IMR-90 (cell line): ENCODE measurements around the gene RAD51B. TPM values are rescaled to one million over a fixed set of nuclear protein-coding genes. Genes with fewer than 3 reads are reported as not detected.

Experiments used
- ATAC-seq: fragments of 200-7000 bp; cut with Tn5 transposase; 2 replicates; pipeline ENCODE4 v1.9.1; 2020; ENCODE audit warnings: low read depth, mild to moderate bottlenecking, moderate library complexity
- BruUV-seq: library from RNA; stranded (reverse); fragments of 400-500 nt; replicated peaks from 2 replicates; lab custom pipeline; 2021; lab: Mats Ljungman, UMichigan
- CTCF ChIA-PET: fragments of 300-600 bp; formaldehyde crosslinking; extraction: SDS; loops from one replicate; lab custom pipeline; 2021; ENCODE audit warnings: antibody characterized with exemption; lab: Yijun Ruan, JAX
- POLR2A ChIA-PET: fragments of 300-600 bp; sonication (Branson Sonifier 250); formaldehyde crosslinking; loops from one replicate; lab custom pipeline; 2022; ENCODE audit warnings: antibody characterized with exemption; ENCODE audit not compliant: unreplicated experiment; lab: Charles Lee
- DNase-seq: peaks from one replicate; pipeline ENCODE4 v3.0.0; 2013
- H2AFZ ChIP-seq: replicated peaks from 2 replicates; pipeline ENCODE3; 2013; ENCODE audit warnings: low read length, mild to moderate bottlenecking; ENCODE audit not compliant: poor library complexity
- H2AK5ac ChIP-seq: 2 replicates; pipeline ENCODE4 v1.6.1; 2013; ENCODE audit warnings: low read depth, low read length, inconsistent platforms
- H2AK9ac ChIP-seq: replicated peaks from 2 replicates; pipeline ENCODE3; 2013; ENCODE audit warnings: mild to moderate bottlenecking, low read depth, low read length, moderate library complexity; ENCODE audit not compliant: poor library complexity
- H2BK120ac ChIP-seq: 2 replicates; pipeline ENCODE4 v1.6.1; 2013; ENCODE audit warnings: low read depth, low read length, inconsistent platforms
- H2BK15ac ChIP-seq: 3 replicates; pipeline ENCODE4 v1.6.1; 2013; ENCODE audit warnings: low read depth, low read length, inconsistent platforms
- H2BK20ac ChIP-seq: 2 replicates; pipeline ENCODE4 v1.6.1; 2013; ENCODE audit warnings: low read depth, mild to moderate bottlenecking, inconsistent platforms, low read length, moderate library complexity
- H2BK5ac ChIP-seq: 2 replicates; pipeline ENCODE4 v1.6.1; 2013; ENCODE audit warnings: mild to moderate bottlenecking, low read depth, low read length, inconsistent platforms; ENCODE audit not compliant: poor library complexity, severe bottlenecking
- H3K14ac ChIP-seq: replicated peaks from 2 replicates; pipeline ENCODE4 v1.6.1; 2013; ENCODE audit warnings: low read depth, low read length, inconsistent platforms
- H3K18ac ChIP-seq: 2 replicates; pipeline ENCODE4 v1.6.1; 2013; ENCODE audit warnings: low read depth, low read length, control low read depth
- H3K23ac ChIP-seq: 2 replicates; pipeline ENCODE4 v1.6.1; 2013; ENCODE audit warnings: low read depth, low read length, inconsistent platforms
- H3K27ac ChIP-seq: 2 replicates; pipeline ENCODE4 v1.5.1; 2013; ENCODE audit warnings: mild to moderate bottlenecking, control low read depth, low read length; ENCODE audit not compliant: insufficient read depth
- H3K27me3 ChIP-seq: 2 replicates; pipeline ENCODE4 v1.6.1; 2013; ENCODE audit warnings: low read length; ENCODE audit not compliant: control insufficient read depth, insufficient read depth
- H3K36me3 ChIP-seq: 2 replicates; pipeline ENCODE4 v1.6.1; 2013; ENCODE audit warnings: low read length, mixed read lengths; ENCODE audit not compliant: control insufficient read depth, insufficient read depth
- H3K4ac ChIP-seq: 2 replicates; pipeline ENCODE4 v1.6.1; 2013; ENCODE audit warnings: low read depth, low read length, inconsistent platforms
- H3K4me1 ChIP-seq: 2 replicates; pipeline ENCODE4 v1.6.1; 2013; ENCODE audit warnings: low read length, mixed read lengths; ENCODE audit not compliant: control insufficient read depth, insufficient read depth
- H3K4me2 ChIP-seq: 2 replicates; pipeline ENCODE4 v1.6.1; 2013; ENCODE audit warnings: low read depth, mild to moderate bottlenecking, control low read depth, low read length, moderate library complexity
- H3K4me3 ChIP-seq: 2 replicates; pipeline ENCODE4 v1.5.1; 2013; ENCODE audit warnings: low read depth, mild to moderate bottlenecking, control low read depth, low read length, moderate library complexity; ENCODE audit not compliant: insufficient read depth
- H3K56ac ChIP-seq: 2 replicates; pipeline ENCODE4 v1.6.1; 2013; ENCODE audit warnings: low read length, inconsistent platforms; ENCODE audit not compliant: insufficient read depth; ENCODE audit errors: extremely low read depth
- H3K79me1 ChIP-seq, 2 experiments: 2 replicates each; pipeline ENCODE4 v1.6.1; 2013; ENCODE audit warnings: low read length in 2 of 2, inconsistent platforms in 1 of 2, low read depth in 1 of 2
- H3K9ac ChIP-seq: 2 replicates; pipeline ENCODE4 v1.6.1; 2013; ENCODE audit warnings: low read depth, low read length, control low read depth
- H3K9me1 ChIP-seq: 2 replicates; pipeline ENCODE4 v1.6.1; 2013; ENCODE audit warnings: low read length, inconsistent platforms; ENCODE audit not compliant: insufficient read depth
- H3K9me3 ChIP-seq: 2 replicates; pipeline ENCODE4 v1.6.1; 2013; ENCODE audit warnings: low read length; ENCODE audit not compliant: control insufficient read depth, insufficient read depth
- H4K20me1 ChIP-seq: 2 replicates; pipeline ENCODE4 v1.6.1; 2013; ENCODE audit warnings: low read length, inconsistent platforms; ENCODE audit not compliant: insufficient read depth
- H4K5ac ChIP-seq: 2 replicates; pipeline ENCODE4 v1.6.1; 2013; ENCODE audit warnings: mild to moderate bottlenecking, low read depth, low read length, control low read depth
- H4K8ac ChIP-seq, 2 experiments: 2 replicates each; pipeline ENCODE4 v1.6.1; 2013; ENCODE audit warnings: low read depth in 2 of 2, low read length in 2 of 2, control low read depth in 1 of 2, inconsistent platforms in 1 of 2
- H4K91ac ChIP-seq: 2 replicates; pipeline ENCODE4 v1.6.1; 2013; ENCODE audit warnings: low read depth, low read length, inconsistent platforms; ENCODE audit not compliant: insufficient read depth
- BHLHE40 ChIP-seq: fragments of 150-350 bp; IDR thresholded peaks from 2 replicates; pipeline ENCODE4 v1.6.1; 2016; ENCODE audit warnings: mild to moderate bottlenecking, low read depth, low read length
- CHD1 ChIP-seq: IDR thresholded peaks from 2 replicates; pipeline ENCODE4 v1.6.1; 2012; ENCODE audit warnings: low read depth, low read length, improper control_type of control experiment
- MAFK ChIP-seq: IDR thresholded peaks from 2 replicates; pipeline ENCODE4 v1.6.1; 2012; ENCODE audit warnings: low read depth, low read length, improper control_type of control experiment
- MAZ ChIP-seq: IDR thresholded peaks from 2 replicates; pipeline ENCODE4 v1.6.1; 2012; ENCODE audit warnings: low read depth, mild to moderate bottlenecking, low read length, improper control_type of control experiment, moderate library complexity, borderline replicate concordance
- MXI1 ChIP-seq: IDR thresholded peaks from 2 replicates; pipeline ENCODE4 v1.6.1; 2012; ENCODE audit warnings: low read depth, mild to moderate bottlenecking, low read length, moderate library complexity, borderline replicate concordance
- NFE2L2 ChIP-seq: fragments of 150-350 bp; IDR thresholded peaks from 2 replicates; pipeline ENCODE4 v1.6.1; 2016; ENCODE audit warnings: low read depth, mild to moderate bottlenecking, low read length
- RCOR1 ChIP-seq: IDR thresholded peaks from 2 replicates; pipeline ENCODE4 v1.6.1; 2012; ENCODE audit warnings: mild to moderate bottlenecking, low read length, improper control_type of control experiment; ENCODE audit not compliant: insufficient replicate concordance
- SMC3 ChIP-seq: fragments of 150-350 bp; IDR thresholded peaks from 2 replicates; pipeline ENCODE4 v1.6.1; 2016; ENCODE audit warnings: low read depth, mild to moderate bottlenecking, antibody characterized with exemption, low read length, moderate library complexity
- WGBS, 2 experiments: methylation state at CpG; one replicate each; pipeline versions ENCODE4 v1.1.5 to v1.1.7; 2013; ENCODE audit warnings: missing lambda C conversion rate in 2 of 2; ENCODE audit not compliant: insufficient read length in 1 of 2; ENCODE audit errors: extremely low coverage in 2 of 2; 5-methylcytosine and 5-hydroxymethylcytosine counted together
- dilution Hi-C: fragments of 300-500 bp; cut with HindIII; formaldehyde crosslinking; loops from one replicate; pipeline ENCODE4 v1.14.3; 2018; ENCODE audit warnings: low sequenced_read_pairs; ENCODE audit not compliant: unreplicated experiment
- in situ Hi-C: fragments of 300-500 bp; cut with MboI; formaldehyde crosslinking; loops from 3 replicates; pipeline ENCODE4 v1.14.3; 2019; ENCODE audit warnings: low sequenced_read_pairs, inconsistent platforms, mixed read lengths
- intact Hi-C: fragments of 100-400 bp; cut with micrococcal nuclease; formaldehyde crosslinking; loops from 2 replicates; pipeline ENCODE4 v1.10.0; 2022
- polyA plus RNA-seq, 3 experiments: library from polyadenylated mRNA; depleted of rRNA; stranded (reverse); fragments of >200 nt; gene quantifications; 2 replicates each; pipeline ENCODE4 v1.2.3, GENCODE V29; 2012; ENCODE audit warnings: low replicate concordance in 1 of 3
- total RNA-seq: library from RNA; depleted of rRNA; stranded (reverse); fragments of >200 nt; gene quantifications from 2 replicates; pipeline ENCODE4 v1.2.3, GENCODE V29; 2012
- TF ChIP-seq, protein P1 (sequence below): conservative IDR thresholded peaks from 2 replicates; pipeline ENCODE4 v1.5.1; 2012; ENCODE audit warnings: mild to moderate bottlenecking, low read depth, low read length, improper control_type of control experiment

The RAD51B gene
- total and polyA plus RNA-seq, 2 of the 4 experiments (the other 2 are of a cell fraction) = 5.1 to 18.8 TPM

DNA sequence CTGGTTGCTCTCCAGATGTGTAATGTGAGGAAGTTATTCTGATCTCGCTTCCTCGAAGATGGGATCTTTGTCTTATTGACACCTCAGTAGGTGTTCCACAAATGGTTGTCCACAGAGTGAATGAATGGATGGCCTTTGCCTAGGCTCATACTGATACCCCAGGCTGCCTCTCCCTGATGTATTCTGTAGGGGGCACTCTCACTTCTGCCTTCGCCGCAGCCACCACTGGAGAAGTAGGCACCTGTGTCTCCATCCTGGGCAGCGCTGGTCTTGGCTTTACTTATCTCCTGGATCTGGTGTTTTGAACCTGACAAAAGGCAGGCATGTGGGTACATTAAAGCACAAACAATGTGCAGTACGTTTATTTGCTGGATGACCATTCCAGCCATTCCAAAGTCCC lies 891.2 kb downstream of the RAD51B start:
- dilution Hi-C loops = no loop called here
- Histone ChIP-seq H3K4me1 (no peaks in the 10 kb centered on the region), H3K9me3 (no peaks in the 10 kb centered on the region), H3K9ac (no peak overlapping the region), H3K9me1 (peaks cover under 1% of the 10 kb centered on the region; the same call in 1 of the 2 replicates), H2BK15ac (no peak overlapping the region), H3K4ac (no peak overlapping the region), H3K4me3 (no peak overlapping the region), H2AK5ac (no peak overlapping the region; the same call in 1 of the 2 replicates), H3K14ac (no peak overlapping the region), H3K27ac (no peak overlapping the region), H4K20me1 (no peaks in the 10 kb centered on the region), H4K91ac (no peak overlapping the region), H3K4me2 (no peak overlapping the region), H3K23ac (no peak overlapping the region), H2BK5ac (no peak overlapping the region), H3K79me1 (no peaks in the 10 kb centered on the region), H4K8ac (no peak overlapping the region), H3K27me3 (no peaks in the 10 kb centered on the region; the same call in 1 of the 2 replicates), H2AK9ac (no peak overlapping the region), H2BK20ac (no peak overlapping the region), H3K18ac (no peak overlapping the region), H3K56ac (no peak overlapping the region), H2AFZ (no peak overlapping the region), H4K5ac (no peak overlapping the region), H2BK120ac (no peak overlapping the region), H3K36me3 (no peaks in the 10 kb centered on the region)
- no peak for DNase-seq
- WGBS, 2 experiments = 70% methylated on average over 2 of the region's 6 CpGs; no CpG with 5 or more reads in 1 of the 2 experiments
- intact Hi-C loops = no loop called here
- no peak for ATAC-seq
- no peak for TF ChIP-seq SMC3
- no peak for TF ChIP-seq MXI1
- no peak for TF ChIP-seq MAZ
- no peak for TF ChIP-seq NFE2L2
- TF ChIP-seq, protein P1, sequence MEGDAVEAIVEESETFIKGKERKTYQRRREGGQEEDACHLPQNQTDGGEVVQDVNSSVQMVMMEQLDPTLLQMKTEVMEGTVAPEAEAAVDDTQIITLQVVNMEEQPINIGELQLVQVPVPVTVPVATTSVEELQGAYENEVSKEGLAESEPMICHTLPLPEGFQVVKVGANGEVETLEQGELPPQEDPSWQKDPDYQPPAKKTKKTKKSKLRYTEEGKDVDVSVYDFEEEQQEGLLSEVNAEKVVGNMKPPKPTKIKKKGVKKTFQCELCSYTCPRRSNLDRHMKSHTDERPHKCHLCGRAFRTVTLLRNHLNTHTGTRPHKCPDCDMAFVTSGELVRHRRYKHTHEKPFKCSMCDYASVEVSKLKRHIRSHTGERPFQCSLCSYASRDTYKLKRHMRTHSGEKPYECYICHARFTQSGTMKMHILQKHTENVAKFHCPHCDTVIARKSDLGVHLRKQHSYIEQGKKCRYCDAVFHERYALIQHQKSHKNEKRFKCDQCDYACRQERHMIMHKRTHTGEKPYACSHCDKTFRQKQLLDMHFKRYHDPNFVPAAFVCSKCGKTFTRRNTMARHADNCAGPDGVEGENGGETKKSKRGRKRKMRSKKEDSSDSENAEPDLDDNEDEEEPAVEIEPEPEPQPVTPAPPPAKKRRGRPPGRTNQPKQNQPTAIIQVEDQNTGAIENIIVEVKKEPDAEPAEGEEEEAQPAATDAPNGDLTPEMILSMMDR = no peak
- no peak for TF ChIP-seq RCOR1
- no peak for TF ChIP-seq BHLHE40
- no peak for TF ChIP-seq CHD1
- no peak for TF ChIP-seq MAFK
- ChIA-PET POLR2A (no interaction called here), CTCF (interaction anchor here (1.4 kb wide), 1 partner anchor 28 kb away, joined by 3 read pairs; no protein-coding TSS in a partner anchor)
- no TSS peak for BruUV-seq
- in situ Hi-C loops = no loop called here
